NCI-H345 treated with DMSO at 0.1 percent for 48 hours (cell line): ENCODE results near the gene XYLB.
"Not testable (repeated sequence)": the region's sequence is repeated elsewhere in the genome, so short reads cannot be mapped to it uniquely, and the experiment has no call there.

Experiments used
- DNase-seq: peaks from one replicate; lab custom pipeline; 2025; ENCODE audit not compliant: unreplicated experiment; lab: John Stamatoyannopoulos, UW

Gene XYLB

DNA sequence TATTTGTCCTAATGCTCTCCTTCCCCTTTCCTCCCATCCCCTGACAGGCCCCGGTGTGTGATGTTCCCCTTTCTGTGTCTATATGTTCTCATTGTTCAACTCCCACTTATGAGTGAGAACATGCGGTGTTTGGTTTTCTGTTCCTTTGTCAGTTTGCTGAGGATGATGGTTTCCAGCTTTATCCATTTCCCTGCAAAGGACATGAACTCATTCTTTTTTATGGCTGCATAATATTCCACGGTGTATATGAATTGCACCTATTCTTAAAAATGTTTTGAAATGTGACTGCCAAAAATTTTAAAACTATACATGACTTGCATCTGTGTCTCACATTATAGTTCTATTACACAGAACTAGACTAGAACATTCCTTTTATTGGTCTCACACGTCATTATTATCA is 25.9 kb upstream of the XYLB start:
- DNase-seq = not testable (repeated sequence)

DNA sequence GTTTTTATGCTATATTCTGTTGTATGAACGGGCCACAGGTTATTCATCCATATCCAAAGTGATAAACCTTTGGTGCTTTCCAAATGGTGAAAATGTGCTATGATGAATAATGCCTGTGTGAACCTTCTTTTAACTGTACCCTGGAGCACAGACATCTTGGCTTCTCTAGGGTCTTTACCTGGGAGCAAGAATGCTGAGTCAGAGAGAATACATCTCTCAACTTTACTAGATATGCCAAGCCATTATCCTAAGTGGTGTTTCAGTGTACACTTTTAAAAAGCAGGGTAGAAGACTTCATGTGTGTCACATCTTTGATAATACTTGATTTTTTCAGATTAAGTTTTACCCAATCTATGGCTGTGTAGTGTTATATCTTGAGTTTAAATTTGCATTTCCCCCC is 23.5 kb upstream of the XYLB start:
- DNase-seq = no peak

GRCh38 chr3:38325256-38325655 is 21.3 kb upstream of the XYLB start:
- DNase-seq = no peak

DNA sequence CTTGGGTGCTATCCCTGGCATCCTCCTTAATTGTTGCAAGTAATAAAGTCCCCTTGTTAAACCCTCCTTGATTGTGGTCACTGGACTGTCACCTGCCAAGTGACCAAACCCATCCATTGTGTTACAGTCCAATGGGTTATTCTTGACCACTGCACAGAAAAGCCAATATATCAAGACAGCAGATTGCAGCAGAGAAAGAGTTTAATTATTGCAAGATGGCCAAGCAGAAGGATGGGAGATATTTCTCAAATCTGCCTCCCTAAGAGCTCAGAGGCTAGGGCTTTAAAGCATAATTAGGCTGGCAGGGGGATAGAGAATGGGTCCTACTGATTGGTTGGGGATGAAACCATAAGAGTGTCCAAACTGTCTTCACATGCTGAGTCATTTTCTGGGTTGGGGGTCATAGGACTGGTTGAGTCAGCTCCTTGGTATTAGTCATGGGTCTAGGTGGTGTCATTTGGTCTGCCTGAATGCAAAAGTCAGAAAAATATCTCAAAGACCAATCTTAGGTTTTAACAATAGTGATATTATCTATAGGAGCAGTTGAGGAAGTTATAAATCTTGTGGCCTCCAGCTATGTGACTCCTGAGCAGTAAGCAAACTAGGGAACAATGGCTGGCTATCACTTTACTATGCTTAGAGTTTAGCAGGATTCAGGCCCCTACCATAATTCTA is 19.1 kb upstream of the XYLB start:
- no peak for DNase-seq

DNA sequence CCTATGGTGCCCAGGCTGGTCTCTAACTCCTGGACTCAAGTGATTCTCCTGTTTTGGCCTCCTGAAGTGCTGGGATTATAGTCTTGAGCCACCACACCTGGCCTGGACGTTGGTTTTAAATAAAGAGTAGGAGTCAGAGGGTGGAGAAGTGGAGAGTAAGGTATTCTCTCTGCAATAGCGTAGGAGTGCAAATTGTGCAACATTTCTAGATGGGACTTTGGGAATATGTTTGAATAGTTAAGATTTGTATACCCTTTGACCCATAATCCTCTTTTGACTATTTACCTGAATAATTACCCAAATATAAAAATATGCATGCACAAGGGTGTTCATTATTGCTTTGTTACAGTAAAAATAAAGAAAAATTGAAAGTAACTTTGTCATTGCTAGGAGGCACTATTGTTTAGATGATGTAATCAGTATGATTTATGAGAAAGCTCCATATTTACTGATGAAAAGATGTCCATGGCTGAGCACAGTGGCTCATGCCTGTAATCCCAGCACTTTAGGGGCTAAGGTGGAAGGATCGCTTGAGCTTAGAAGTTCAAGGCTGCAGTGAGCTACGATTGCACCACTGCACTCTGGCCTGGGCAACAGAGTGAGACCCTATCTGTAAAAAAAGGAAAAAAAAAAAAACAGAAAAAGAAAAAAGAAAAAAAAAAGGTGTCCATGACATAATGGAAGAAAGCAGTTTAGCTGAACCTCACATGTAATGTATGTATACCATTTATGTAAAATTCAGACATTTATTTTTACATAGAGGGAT is 15.1 kb upstream of the XYLB start:
- no peak for DNase-seq

DNA sequence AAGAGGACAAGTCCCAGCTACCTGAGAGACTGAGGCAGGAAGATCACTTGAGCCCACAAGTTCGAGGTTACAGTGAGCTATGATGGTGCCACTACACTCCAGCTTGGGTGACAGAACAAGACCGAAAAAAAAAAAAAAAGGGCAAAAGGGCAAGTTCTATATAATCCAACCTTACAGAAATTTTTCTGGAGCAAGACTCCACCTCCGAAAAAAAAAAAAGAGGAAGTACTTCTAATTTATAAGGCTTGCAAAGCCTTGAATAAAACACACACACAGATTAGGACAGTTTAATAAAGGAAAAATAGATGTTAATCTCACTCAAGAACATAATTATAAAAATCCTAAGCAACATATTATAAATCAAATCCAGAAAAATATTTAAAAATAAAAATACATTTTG is 14.4 kb upstream of the XYLB start:
- DNase-seq = no peak

GRCh38 chr3:38334142-38335055 is 12.2 kb upstream of the XYLB start:
- no peak for DNase-seq

- no peak for DNase-seq
Measured at GRCh38 chr3:38335263-38335662, 11.3 kb upstream of the XYLB start.

GRCh38 chr3:38337703-38338102 is 8.9 kb upstream of the XYLB start:
- DNase-seq = no peak

DNA sequence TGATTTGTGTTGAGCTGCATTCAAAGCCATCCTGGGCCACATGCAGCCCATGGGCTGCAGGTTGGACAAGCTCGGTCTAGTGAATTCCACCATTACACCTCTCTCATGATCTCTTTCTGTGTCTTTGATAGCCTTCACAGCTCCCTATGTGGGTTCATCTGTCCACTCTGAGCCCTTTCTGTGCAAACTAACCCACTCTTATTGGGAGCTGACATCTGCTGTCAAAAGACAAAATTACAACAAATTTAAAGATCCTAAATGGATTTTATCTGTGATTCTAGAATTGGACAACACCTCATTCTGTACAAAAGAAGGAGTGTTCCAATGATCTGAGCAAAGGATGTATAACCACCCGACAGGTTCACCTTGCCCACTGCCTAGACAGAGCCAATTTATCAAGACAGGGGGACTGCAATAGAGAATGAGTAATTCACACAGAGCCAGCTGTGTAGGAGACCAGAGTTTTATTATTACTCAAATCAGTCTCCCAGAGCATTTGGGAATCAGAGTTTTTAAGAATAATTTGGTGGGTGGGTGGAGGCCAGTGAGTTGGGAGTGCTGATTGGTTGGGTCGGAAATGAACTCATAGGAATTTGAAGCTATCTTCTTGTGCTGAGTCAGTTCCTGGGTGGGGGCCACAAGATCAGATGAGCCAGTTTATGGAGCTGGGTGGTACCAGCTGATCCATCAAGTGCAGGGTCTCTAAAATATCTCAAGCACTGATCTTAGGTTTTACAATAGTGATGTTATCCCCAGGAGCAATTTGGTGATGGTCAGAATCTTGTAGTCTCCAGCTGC is 2.6 kb upstream of the XYLB start:
- DNase-seq = no peak

GRCh38 chr3:38345879-38346586 is 552 bp upstream of the XYLB start:
- no peak for DNase-seq

DNA sequence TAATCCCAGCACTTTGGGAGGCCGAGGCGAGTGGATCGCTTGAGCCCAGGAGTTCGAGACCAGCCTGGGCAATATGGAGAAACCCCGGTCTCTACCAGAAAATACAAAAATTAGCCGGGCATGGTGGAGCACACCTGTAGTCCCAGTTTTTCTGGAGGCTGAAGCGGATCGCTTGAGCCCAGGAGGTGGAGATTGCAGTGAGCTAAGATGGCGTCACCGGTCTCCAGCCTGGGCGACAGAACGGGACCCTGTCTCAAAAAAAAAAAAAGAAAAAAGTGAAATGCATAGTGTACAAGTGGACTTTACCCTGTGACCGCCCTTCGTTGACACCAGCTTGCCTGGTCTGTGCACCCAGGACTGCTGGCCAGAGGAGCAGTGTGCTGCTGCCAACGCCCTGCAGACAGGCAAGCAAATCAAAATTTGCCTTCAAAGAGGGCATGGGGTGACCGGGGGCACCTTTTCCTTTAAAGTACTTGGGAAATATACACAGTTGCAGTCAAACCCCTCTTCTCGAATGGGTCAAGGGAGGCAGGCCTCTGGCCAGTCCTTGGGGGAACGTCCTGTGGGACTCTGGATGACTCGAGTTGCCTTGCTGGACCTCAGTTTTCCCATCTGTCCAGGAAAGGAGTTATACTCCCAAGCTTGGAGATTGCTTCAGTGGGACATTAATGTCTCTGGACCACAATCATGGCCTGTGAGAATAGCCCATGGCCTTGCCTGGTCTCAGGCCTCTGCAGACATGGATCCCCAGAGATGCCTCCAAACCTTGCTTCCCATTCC is 1.0 kb downstream of the XYLB start:
- no peak for DNase-seq

DNA sequence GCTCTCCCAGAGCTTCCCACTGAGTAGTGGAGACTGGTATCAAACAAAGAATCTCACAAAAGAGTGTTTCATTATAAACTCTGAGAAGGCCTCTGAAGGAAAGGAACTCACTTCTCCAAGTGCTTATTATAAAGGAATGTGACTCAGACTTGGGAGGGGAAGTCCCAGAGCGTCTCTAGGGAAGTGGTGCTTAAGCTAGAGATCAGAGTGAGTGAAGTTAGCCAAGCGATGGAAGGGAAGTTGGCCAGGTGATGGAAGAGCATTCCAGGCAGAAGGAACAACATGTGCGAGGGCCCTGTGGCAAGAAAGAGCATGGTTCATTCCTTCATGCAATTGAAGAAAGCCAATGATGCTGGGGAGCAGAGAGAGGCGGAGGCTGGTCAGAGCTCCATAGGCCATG is 2.3 kb downstream of the XYLB start:
- DNase-seq = no peak

DNA sequence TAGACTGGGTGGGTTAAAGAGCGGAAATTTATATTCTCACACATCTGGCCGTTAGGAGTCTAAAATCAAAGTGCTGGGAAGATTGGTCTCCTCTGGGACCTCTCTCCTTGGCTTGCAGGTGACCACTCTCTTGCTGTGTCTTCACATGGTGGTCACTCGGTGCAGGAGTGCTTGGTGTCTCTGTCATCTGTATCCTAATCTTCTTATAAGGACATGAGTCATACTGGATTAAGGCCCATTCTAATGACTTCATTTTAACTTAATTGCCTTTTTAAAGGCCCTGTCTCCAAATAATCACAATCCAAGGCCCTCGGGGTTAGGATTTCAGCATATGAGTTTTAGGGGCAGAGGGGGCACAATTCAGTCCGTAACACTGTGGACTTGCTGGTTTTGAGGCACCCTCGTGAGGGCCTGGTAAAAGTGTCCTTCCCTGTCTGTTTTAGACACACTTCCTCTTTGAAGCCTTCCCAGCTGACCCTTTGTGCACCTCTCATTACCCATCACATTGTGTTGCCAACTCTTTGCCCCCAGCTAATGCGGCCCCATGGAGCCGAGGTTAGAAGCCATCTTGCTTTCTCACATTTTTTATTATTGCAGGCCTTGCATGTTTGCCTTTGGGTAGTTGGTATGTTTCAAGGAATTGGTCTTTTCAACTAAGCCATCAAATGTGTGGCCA is 3.2 kb downstream of the XYLB start:
- DNase-seq = no peak

DNA sequence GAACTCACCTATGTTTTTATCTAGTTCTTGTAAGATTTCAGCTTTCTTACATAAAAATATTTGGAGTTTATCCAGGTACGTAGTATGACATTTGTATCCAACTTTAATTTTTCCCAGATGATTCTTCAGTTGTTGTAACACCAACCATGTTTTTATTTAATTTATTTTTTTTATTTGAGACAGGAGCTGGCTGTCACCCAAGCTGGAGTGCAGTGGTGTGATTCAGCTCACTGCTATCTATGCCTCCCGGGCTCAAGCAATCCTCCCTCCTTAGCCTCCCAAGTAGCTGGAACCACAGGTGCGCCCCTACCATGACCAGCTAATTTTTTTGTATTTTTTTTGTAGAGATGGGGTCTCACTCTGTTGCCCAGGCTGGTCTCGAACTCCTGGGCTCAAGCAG is 6.6 kb downstream of the XYLB start:
- no peak for DNase-seq

- DNase-seq = no peak
Measured at GRCh38 chr3:38354588-38355330, 8.2 kb downstream of the XYLB start.

DNA sequence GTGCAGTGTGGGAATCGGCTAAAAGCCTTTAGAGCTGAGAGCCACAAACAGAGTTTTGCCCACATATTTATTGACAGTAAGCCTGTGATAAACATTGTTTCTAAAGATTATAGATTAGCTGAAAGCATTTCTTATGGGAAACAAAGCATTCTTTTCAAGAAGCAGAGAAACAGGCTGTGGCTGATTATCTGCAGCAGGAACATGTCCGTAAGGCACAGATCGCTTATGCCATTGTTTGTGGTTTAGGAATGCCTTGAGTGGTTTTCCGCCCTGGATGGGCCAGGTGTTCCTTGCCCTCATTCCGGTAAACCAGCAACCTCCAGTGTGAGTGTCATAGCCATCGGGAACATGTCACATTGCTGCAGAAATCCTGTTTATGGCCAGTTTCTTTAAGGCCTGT is 12.5 kb downstream of the XYLB start:
- DNase-seq = no peak

DNA sequence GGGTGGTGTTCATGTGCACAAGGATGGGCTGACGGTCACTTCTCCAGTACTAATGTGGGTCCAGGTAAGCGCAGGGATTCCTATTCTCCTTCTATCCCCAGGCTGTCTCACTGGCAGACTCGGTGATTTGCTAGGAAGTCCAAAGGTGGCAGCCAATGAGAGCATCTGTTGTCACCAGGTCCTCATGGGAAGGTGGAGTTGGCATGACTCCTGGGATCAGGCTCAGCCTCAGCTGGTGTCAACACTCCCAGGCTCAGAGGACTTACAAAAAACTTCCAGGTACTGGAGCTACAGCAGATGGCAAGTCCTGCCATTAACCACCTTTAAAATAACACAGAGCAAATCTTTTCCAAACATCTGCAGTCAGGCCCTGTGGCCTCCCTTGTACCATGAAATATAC is 13.8 kb downstream of the XYLB start:
- DNase-seq = no peak
